ENCODE data around the gene PLCXD1. TPM values are rescaled to one million over a fixed set of nuclear protein-coding genes. Genes with fewer than 3 reads are reported as not detected.

Gene PLCXD1
- total and polyA plus RNA-seq, 10 donors: 9.9 to 35.0 (median 21.5) TPM

- peaks cover 0 to 6% (median 0%) of the 10 kb centered on the region in 6 donors for H3K4me1 ChIP-seq
- no peaks in the 10 kb centered on the region for H3K27me3 ChIP-seq (replicated peaks in 1 of 7)
- no peaks in the 10 kb centered on the region for H3K9me3 ChIP-seq
- peaks cover 0 to 53% (median 12%) of the 10 kb centered on the region in 6 donors for H3K36me3 ChIP-seq
- peak; percentile 54 for DNase-seq
- intact Hi-C loops (cut with DNase I; ENCODE audit: low total_unique reads): no loop called here
- no peak overlapping the region for H3K4me3 ChIP-seq
- WGBS, 5 donors: 96 to 98% (median 97%) methylated on average over 33 to 47 of the region's 47 CpGs
- no peak overlapping the region for H3K27ac ChIP-seq
- TF ChIP-seq POLR2AphosphoS5 (IDR thresholded peaks at IDR 0.05): no peak
- TF ChIP-seq, protein P1, sequence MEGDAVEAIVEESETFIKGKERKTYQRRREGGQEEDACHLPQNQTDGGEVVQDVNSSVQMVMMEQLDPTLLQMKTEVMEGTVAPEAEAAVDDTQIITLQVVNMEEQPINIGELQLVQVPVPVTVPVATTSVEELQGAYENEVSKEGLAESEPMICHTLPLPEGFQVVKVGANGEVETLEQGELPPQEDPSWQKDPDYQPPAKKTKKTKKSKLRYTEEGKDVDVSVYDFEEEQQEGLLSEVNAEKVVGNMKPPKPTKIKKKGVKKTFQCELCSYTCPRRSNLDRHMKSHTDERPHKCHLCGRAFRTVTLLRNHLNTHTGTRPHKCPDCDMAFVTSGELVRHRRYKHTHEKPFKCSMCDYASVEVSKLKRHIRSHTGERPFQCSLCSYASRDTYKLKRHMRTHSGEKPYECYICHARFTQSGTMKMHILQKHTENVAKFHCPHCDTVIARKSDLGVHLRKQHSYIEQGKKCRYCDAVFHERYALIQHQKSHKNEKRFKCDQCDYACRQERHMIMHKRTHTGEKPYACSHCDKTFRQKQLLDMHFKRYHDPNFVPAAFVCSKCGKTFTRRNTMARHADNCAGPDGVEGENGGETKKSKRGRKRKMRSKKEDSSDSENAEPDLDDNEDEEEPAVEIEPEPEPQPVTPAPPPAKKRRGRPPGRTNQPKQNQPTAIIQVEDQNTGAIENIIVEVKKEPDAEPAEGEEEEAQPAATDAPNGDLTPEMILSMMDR (IDR thresholded peaks at IDR 0.05 in 8 of 11, conservative IDR thresholded peaks at IDR 0.05 in 3 of 11): no peak
- TF ChIP-seq POLR2A (IDR thresholded peaks at IDR 0.05): no peak
Observed at GRCh38 chrX:344371-344901, 63.3 kb downstream of the PLCXD1 start.

DNA sequence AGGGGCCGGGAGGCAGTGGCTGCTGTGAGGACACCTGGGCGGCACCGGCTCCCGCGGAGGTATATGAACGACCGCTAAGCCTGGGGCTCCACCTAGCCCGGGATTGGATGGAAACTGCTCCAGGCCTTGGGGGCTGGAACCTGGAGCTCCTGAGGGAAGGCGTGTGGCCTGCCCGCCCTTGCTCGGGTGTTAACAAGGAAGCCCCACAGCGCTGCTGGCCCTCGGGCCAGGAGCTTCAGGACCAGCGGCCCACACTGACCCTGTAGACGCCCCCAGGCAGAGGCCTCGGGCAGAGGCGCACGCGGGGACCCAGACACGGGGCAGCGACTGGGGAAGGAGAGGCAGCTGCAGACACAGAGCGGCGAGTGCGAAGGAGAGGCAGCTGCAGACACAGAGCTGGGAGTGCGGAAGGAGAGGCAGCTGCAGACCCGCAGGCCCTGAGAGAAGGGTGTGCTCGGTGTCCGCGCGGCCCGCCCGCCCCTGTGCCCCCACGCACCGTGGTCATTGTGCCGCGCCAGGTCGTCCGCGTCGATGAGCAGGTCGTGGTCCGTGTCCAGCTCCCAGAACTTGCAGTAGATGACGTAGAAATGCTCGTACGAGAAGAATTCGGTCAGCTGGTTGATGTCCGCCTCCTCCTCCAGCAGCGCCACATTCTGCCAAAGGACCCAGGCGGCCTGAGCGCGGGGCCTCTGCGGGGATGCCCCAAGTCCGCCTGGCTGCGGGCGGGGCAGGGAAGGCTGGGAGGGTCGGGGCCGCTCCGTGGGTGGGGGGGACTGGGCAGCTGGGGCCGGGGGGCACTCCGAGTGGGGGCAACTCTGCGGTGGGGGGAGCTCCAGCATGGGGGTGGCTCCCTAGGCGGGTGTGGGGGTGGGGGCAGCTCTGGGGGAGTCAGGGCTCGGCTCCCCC, 64.1 kb downstream of the PLCXD1 start:
- H3K4me1 ChIP-seq: peaks cover 0 to 14% (median 3%) of the 10 kb centered on the region in 6 donors
- H3K9me3 ChIP-seq: no peaks in the 10 kb centered on the region
- WGBS, 5 donors: 94 to 96% (median 95%) methylated on average over 47 to 63 of the region's 63 CpGs
- H3K27ac ChIP-seq: no peak overlapping the region
- H3K4me3 ChIP-seq: no peak overlapping the region
- intact Hi-C loops (cut with DNase I; ENCODE audit: low total_unique reads): no loop called here
- DNase-seq: peak; percentile 43
- H3K36me3 ChIP-seq: peaks cover 0 to 53% (median 12%) of the 10 kb centered on the region in 6 donors
- H3K27me3 ChIP-seq (replicated peaks in 1 of 7): no peaks in the 10 kb centered on the region
- TF ChIP-seq, protein P1 (IDR thresholded peaks at IDR 0.05 in 8 of 11, conservative IDR thresholded peaks at IDR 0.05 in 3 of 11): no peak
- TF ChIP-seq POLR2AphosphoS5 (IDR thresholded peaks at IDR 0.05) (no peak), POLR2A (IDR thresholded peaks at IDR 0.05) (no peak)

GRCh38 chrX:346034-346813, 65.0 kb downstream of the PLCXD1 start:
- WGBS, 5 donors: 94 to 96% (median 95%) methylated on average over 66 to 74 of the region's 75 CpGs
- DNase-seq: peak; percentile 66
- H3K4me1 ChIP-seq: peaks cover 0 to 23% (median 7%) of the 10 kb centered on the region in 6 donors
- TF ChIP-seq, protein P1 (IDR thresholded peaks at IDR 0.05 in 8 of 11, conservative IDR thresholded peaks at IDR 0.05 in 3 of 11): no peak
- TF ChIP-seq POLR2A (IDR thresholded peaks at IDR 0.05) (no peak), POLR2AphosphoS5 (IDR thresholded peaks at IDR 0.05) (no peak)
- H3K27me3 ChIP-seq (replicated peaks in 1 of 7): no peaks in the 10 kb centered on the region
- H3K27ac ChIP-seq: no peak overlapping the region
- peaks cover 0 to 55% (median 12%) of the 10 kb centered on the region in 6 donors for H3K36me3 ChIP-seq
- intact Hi-C loops (cut with DNase I; ENCODE audit: low total_unique reads): no loop called here
- H3K4me3 ChIP-seq: no peak overlapping the region
- H3K9me3 ChIP-seq: no peaks in the 10 kb centered on the region

All from spleen (tissue), 11 donors.